GM12878 (cell line): ENCODE data around the gene RAB3IL1. TPM values are rescaled to one million over a fixed set of nuclear protein-coding genes. Genes with fewer than 3 reads are reported as not detected.
"Not testable (repeated sequence)": the region's sequence is repeated elsewhere in the genome, so short reads cannot be mapped to it uniquely, and the experiment has no call there.

Experiments used
- ATAC-seq: fragments of 200-7000 bp; cut with Tn5 transposase; 3 replicates; pipeline ENCODE4 v1.9.1; 2020; ENCODE audit warnings: mild to moderate bottlenecking, moderate library complexity
- BruUV-seq: library from RNA; stranded (reverse); fragments of 400-500 nt; replicated peaks from 2 replicates; lab custom pipeline; 2021; lab: Mats Ljungman, UMichigan
- CTCF ChIA-PET: fragments of 300-600 bp; sonication (Branson Sonifier 250); formaldehyde crosslinking; extraction: SDS; loops from one replicate; lab custom pipeline; 2021; ENCODE audit warnings: inconsistent platforms; lab: Yijun Ruan, JAX
- POLR2A ChIA-PET: fragments of 350-600 bp; formaldehyde crosslinking; extraction: SDS; loops from one replicate; lab custom pipeline; 2021; ENCODE audit warnings: inconsistent platforms; lab: Charles Lee
- RAD21 ChIA-PET: fragments of 300-600 bp; sonication (Branson Sonifier 250); formaldehyde crosslinking; loops from one replicate; lab custom pipeline; 2023; ENCODE audit warnings: antibody characterized with exemption; ENCODE audit not compliant: unreplicated experiment; lab: Charles Lee
- SMC1A ChIA-PET: fragments of 300-600 bp; sonication (Branson Sonifier 250); formaldehyde crosslinking; loops from one replicate; lab custom pipeline; 2023; ENCODE audit not compliant: unreplicated experiment, uncharacterized antibody; lab: Charles Lee
- DNase-seq: peaks from one replicate; pipeline ENCODE4 v3.0.0-alpha.2; 2011; ENCODE audit warnings: low read depth, low spot score
- FAIRE-seq: peaks from 3 replicates; lab custom pipeline; 2011; peaks lifted over from hg19 to GRCh38; lab: Jason Lieb, UNC
- H2AFZ ChIP-seq: 2 replicates; pipeline ENCODE4 v1.6.0; 2011; ENCODE audit warnings: low read depth, low read length, control low read depth; ENCODE audit not compliant: control insufficient read depth
- H3K27ac ChIP-seq: 2 replicates; pipeline ENCODE4 v1.5.1; 2011; ENCODE audit warnings: control low read depth; ENCODE audit not compliant: control insufficient read depth, insufficient read depth
- H3K27me3 ChIP-seq, 2 experiments: replicated peaks in 1 of 2; 2 replicates each; pipeline versions ENCODE4 v1.6.0 to v1.6.1; 2011; ENCODE audit warnings: low read length in 1 of 2; ENCODE audit not compliant: control insufficient read depth in 2 of 2, insufficient read depth in 2 of 2
- H3K36me3 ChIP-seq, 2 experiments: 2 replicates each; pipeline ENCODE4 v1.5.1; 2011; ENCODE audit warnings: low read length in 1 of 2; ENCODE audit not compliant: control insufficient read depth in 2 of 2, insufficient read depth in 2 of 2
- H3K4me1 ChIP-seq: 2 replicates; pipeline ENCODE4 v1.6.1; 2011; ENCODE audit warnings: mild to moderate bottlenecking, low read length, moderate library complexity, mixed read lengths; ENCODE audit not compliant: control insufficient read depth, insufficient read depth
- H3K4me2 ChIP-seq: 2 replicates; pipeline ENCODE4 v1.6.0; 2011; ENCODE audit warnings: control low read depth; ENCODE audit not compliant: control insufficient read depth, insufficient read depth
- H3K4me3 ChIP-seq: fragments of 200-600 bp; sonication (generic); 2 replicates; pipeline ENCODE4 v1.5.1; 2016
- H3K79me2 ChIP-seq: 2 replicates; pipeline ENCODE4 v1.6.0; 2011; ENCODE audit warnings: low read length; ENCODE audit not compliant: control insufficient read depth, insufficient read depth
- H3K9ac ChIP-seq: 2 replicates; pipeline ENCODE4 v1.8.0; 2011; ENCODE audit warnings: low read length, control low read depth, mixed read lengths; ENCODE audit not compliant: control insufficient read depth, insufficient read depth
- H3K9me3 ChIP-seq: replicated peaks from 3 replicates; pipeline ENCODE4 v1.5.1; 2011; ENCODE audit warnings: mild to moderate bottlenecking, low read length; ENCODE audit not compliant: control insufficient read depth, insufficient read depth
- H4K20me1 ChIP-seq: 2 replicates; pipeline ENCODE4 v1.6.0; 2011; ENCODE audit not compliant: control insufficient read depth, insufficient read depth
- EZH2 ChIP-seq: IDR thresholded peaks from 2 replicates; pipeline ENCODE4 v1.6.1; 2012; ENCODE audit warnings: low read depth, mild to moderate bottlenecking, control low read depth, inconsistent platforms, low read length, borderline replicate concordance; ENCODE audit not compliant: control insufficient read depth
- PAX8 ChIP-seq: fragments of 450-650 bp; IDR thresholded peaks from 2 replicates; pipeline ENCODE4 v1.6.1; 2017; ENCODE audit warnings: mild to moderate bottlenecking, moderate library complexity
- SRF ChIP-seq, 2 experiments: IDR thresholded peaks; 2 replicates each; pipeline ENCODE4 v1.6.1; 2011; ENCODE audit warnings: low read depth in 2 of 2, low read length in 2 of 2, mild to moderate bottlenecking in 1 of 2, moderate library complexity in 1 of 2
- ZBTB33 ChIP-seq: fragments of 450-650 bp; IDR thresholded peaks from 2 replicates; pipeline ENCODE4 v1.6.1; 2017; ENCODE audit warnings: mild to moderate bottlenecking
- WGBS: methylation state at CpG from one replicate; pipeline ENCODE4 v1.1.6; 2016; ENCODE audit warnings: low lambda C conversion rate; ENCODE audit not compliant: insufficient replicate concordance, insufficient coverage; ENCODE audit errors: missing lambda C conversion rate; 5-methylcytosine and 5-hydroxymethylcytosine counted together
- in situ Hi-C: fragments of 300-500 bp; cut with MboI; formaldehyde crosslinking; loops from 9 replicates; pipeline ENCODE4 v1.14.3; 2018; ENCODE audit warnings: mixed read lengths
- intact Hi-C: fragments of 100-400 bp; cut with micrococcal nuclease; formaldehyde crosslinking; loops from one replicate; pipeline ENCODE4 v1.14.2; 2022; ENCODE audit not compliant: unreplicated experiment
- polyA plus RNA-seq, 11 experiments: library from polyadenylated mRNA; depleted of rRNA in 4 of 11; unstranded in 6 of 11; stranded (reverse) in 5 of 11; fragments of >200 nt; fragmentation: Nextera tagmentation in 4 of 11; fragmentation: Illumina TruSeq in 1 of 11; extraction: Ambion mirVana in 4 of 11; extraction: Trizol in 1 of 11; gene quantifications; 1 replicate in 1 of 11; 2 replicates in 10 of 11; pipeline versions ENCODE4 v1.2.1 to v1.2.3, GENCODE V29; 2011 to 2016; ENCODE audit warnings: inconsistent platforms in 2 of 11, missing spikeins in 2 of 11, low read depth in 1 of 11
- total RNA-seq, 4 experiments: library from RNA; depleted of rRNA in 3 of 4; stranded (reverse); fragments of >200 nt in 3 of 4; fragmentation: Illumina TruSeq in 1 of 4; extraction: Trizol in 1 of 4; gene quantifications; 2 replicates each; pipeline versions ENCODE4 v1.2.1 to v1.2.3, GENCODE V29; 2013 to 2021

Gene RAB3IL1
- total and polyA plus RNA-seq, 10 of the 15 experiments (the other 5 are each of a cell fraction or from before 2014, with no cell fraction given), result 0.04 TPM; not detected in 9

GRCh38 chr11:61882879-61883278 is 34.5 kb downstream of the RAB3IL1 start (continued):
- TF ChIP-seq EZH2 (no peak), ZBTB33 (no peak), SRF (IDR thresholded peaks at IDR 0.05; ENCODE audit: low read depth in 2 of 2, low read length in 2 of 2) (no peak), PAX8 (no peak)

- H3K4me2 ChIP-seq, FAIRE-seq, H3K9ac ChIP-seq, H3K79me2 ChIP-seq, H3K27ac ChIP-seq, H3K4me3 ChIP-seq, DNase-seq, H3K9me3 ChIP-seq, H4K20me1 ChIP-seq, intact Hi-C loops, H3K36me3 ChIP-seq, H3K27me3 ChIP-seq, BruUV-seq, ATAC-seq, in situ Hi-C loops, H2AFZ ChIP-seq: not testable (repeated sequence)
- ChIA-PET SMC1A (interaction anchor here (1.5 to 2.5 kb wide), 4 partner anchors 10 to 199 kb away, joined by 3 to 11 read pairs (median 5); no protein-coding TSS in a partner anchor), POLR2A (interaction anchor here (0.6 to 1.5 kb wide), 3 partner anchors 47 to 85 kb away, joined by 4 to 5 read pairs (median 4); no protein-coding TSS in a partner anchor), CTCF (interaction anchor here (1.2 to 4.0 kb wide), 5 partner anchors 16 to 222 kb away, joined by 3 to 38 read pairs (median 4); no protein-coding TSS in a partner anchor), RAD21 (interaction anchor here (1.0 to 2.1 kb wide), 4 partner anchors 82 to 200 kb away, joined by 3 to 10 read pairs (median 3); no protein-coding TSS in a partner anchor)
- 96% methylated on average over 3 of the region's 3 CpGs for WGBS
- H3K4me1 ChIP-seq, result peaks cover 22% of the 10 kb centered on the region
Observed at GRCh38 chr11:61882267-61882666, 35.1 kb downstream of the RAB3IL1 start.
